Endodermal cell (in vitro differentiated cells): ENCODE data around the gene GRHL3. TPM values are rescaled to one million over a fixed set of nuclear protein-coding genes. Genes with fewer than 3 reads are reported as not detected.

Source experiments
- DNase-seq: peaks from one replicate; pipeline ENCODE4 v3.0.0-alpha.2; 2017
- H3K27ac ChIP-seq: 2 replicates; pipeline ENCODE4 v1.5.1; 2013; ENCODE audit warnings: mild to moderate bottlenecking, low read depth, low read length, moderate library complexity
- H3K27me3 ChIP-seq: 2 replicates; pipeline ENCODE4 v1.6.1; 2013; ENCODE audit warnings: mild to moderate bottlenecking, low read length, moderate library complexity; ENCODE audit not compliant: insufficient read depth, control insufficient read depth, poor library complexity, severe bottlenecking
- H3K36me3 ChIP-seq: 2 replicates; pipeline ENCODE4 v1.7.0; 2013; ENCODE audit warnings: mild to moderate bottlenecking, low read length, moderate library complexity; ENCODE audit not compliant: control insufficient read depth, insufficient read depth
- H3K4me1 ChIP-seq: one replicate; pipeline ENCODE4 v1.7.0; 2013; ENCODE audit warnings: low read length; ENCODE audit not compliant: control insufficient read depth, insufficient read depth
- H3K4me3 ChIP-seq: 2 replicates; pipeline ENCODE4 v1.5.1; 2013; ENCODE audit warnings: mild to moderate bottlenecking, low read length, moderate library complexity
- H3K9ac ChIP-seq: 2 replicates; pipeline ENCODE4 v1.6.1; 2013; ENCODE audit warnings: mild to moderate bottlenecking, low read length, moderate library complexity; ENCODE audit not compliant: poor library complexity, severe bottlenecking; ENCODE audit errors: extremely low read depth
- H3K9me3 ChIP-seq: 2 replicates; pipeline ENCODE4 v1.6.1; 2013; ENCODE audit warnings: mild to moderate bottlenecking, low read length, moderate library complexity; ENCODE audit not compliant: control insufficient read depth
- H3K27ac Mint-ChIP-seq: 2 replicates; pipeline ENCODE4 v1.8.0; 2020; ENCODE audit warnings: mixed read lengths
- H3K27me3 Mint-ChIP-seq: 2 replicates; pipeline ENCODE4 v1.8.0; 2021; ENCODE audit warnings: mild to moderate bottlenecking, mixed read lengths; ENCODE audit not compliant: insufficient read depth
- H3K36me3 Mint-ChIP-seq: 2 replicates; pipeline ENCODE4 v1.8.0; 2020; ENCODE audit warnings: low read depth, mixed read lengths
- H3K4me1 Mint-ChIP-seq: 2 replicates; pipeline ENCODE4 v1.8.0; 2020; ENCODE audit warnings: mixed read lengths
- H3K4me3 Mint-ChIP-seq: 2 replicates; pipeline ENCODE4 v1.8.0; 2020; ENCODE audit warnings: mild to moderate bottlenecking, moderate library complexity, mixed read lengths
- H3K9me3 Mint-ChIP-seq: 2 replicates; pipeline ENCODE4 v1.8.0; 2020; ENCODE audit warnings: mild to moderate bottlenecking, mixed read lengths
- WGBS, 2 experiments: methylation state at CpG; one replicate each; pipeline versions ENCODE4 v1.1.5 to v1.1.7; 2013; ENCODE audit warnings: missing lambda C conversion rate in 2 of 2, mixed read lengths in 1 of 2; ENCODE audit not compliant: insufficient coverage in 1 of 2, insufficient read length in 1 of 2; 5-methylcytosine and 5-hydroxymethylcytosine counted together
- total RNA-seq, 2 donors: library from RNA; stranded (reverse); fragmentation: NEBNext Ultra II Directional in 1 of 2; extraction: Animal tissue kit (Norgen Biotek cat#: 25700) in 1 of 2; gene quantifications; 2 replicates in 1 of 2; 3 replicates in 1 of 2; pipeline ENCODE4 v1.2.1, GENCODE V29; 2021
- TF ChIP-seq, protein P1 (sequence below): fragments of 200-600 bp; sonication (generic); conservative IDR thresholded peaks from 2 replicates; pipeline ENCODE4 v1.5.0; 2021; ENCODE audit warnings: antibody characterized with exemption, mild to moderate bottlenecking

GRHL3 gene
- total RNA-seq, 2 donors from 2014 or later: 1.8 to 2.5 TPM

DNA sequence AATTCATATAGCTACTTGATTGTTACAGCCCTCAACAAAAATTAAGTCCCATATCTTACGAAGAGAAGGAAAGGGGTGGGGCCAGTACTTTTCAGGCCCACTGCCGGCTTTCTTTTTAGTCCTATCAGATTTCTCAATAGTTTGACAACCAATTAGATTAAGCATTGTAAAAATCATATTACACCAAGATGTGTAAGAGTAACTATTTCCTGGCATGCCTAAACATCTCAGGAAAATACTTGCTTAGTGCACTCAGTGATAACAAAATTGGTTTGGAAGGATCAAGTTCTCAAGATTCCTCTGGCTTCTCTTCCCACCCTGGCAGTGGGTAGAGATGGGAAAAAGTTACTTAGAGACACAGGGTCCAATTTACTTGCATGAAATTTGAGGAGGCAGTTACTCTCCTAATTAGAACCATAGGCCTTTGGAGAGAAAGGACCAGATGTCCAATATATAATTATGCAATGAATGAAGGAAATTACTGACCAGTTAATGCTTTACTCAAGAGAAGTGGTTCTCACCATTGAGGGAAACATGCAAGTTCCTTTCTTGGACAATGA, 64.3 kb downstream of the GRHL3 start:
- Mint-ChIP-seq H3K4me1 (peaks cover 16% of the 10 kb centered on the region), H3K27ac (no peak overlapping the region), H3K9me3 (peaks cover 2% of the 10 kb centered on the region), H3K27me3 (no peaks in the 10 kb centered on the region), H3K36me3 (peaks cover 33% of the 10 kb centered on the region), H3K4me3 (no peak overlapping the region)
- TF ChIP-seq, protein P1, sequence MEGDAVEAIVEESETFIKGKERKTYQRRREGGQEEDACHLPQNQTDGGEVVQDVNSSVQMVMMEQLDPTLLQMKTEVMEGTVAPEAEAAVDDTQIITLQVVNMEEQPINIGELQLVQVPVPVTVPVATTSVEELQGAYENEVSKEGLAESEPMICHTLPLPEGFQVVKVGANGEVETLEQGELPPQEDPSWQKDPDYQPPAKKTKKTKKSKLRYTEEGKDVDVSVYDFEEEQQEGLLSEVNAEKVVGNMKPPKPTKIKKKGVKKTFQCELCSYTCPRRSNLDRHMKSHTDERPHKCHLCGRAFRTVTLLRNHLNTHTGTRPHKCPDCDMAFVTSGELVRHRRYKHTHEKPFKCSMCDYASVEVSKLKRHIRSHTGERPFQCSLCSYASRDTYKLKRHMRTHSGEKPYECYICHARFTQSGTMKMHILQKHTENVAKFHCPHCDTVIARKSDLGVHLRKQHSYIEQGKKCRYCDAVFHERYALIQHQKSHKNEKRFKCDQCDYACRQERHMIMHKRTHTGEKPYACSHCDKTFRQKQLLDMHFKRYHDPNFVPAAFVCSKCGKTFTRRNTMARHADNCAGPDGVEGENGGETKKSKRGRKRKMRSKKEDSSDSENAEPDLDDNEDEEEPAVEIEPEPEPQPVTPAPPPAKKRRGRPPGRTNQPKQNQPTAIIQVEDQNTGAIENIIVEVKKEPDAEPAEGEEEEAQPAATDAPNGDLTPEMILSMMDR: no peak
- H3K27me3 ChIP-seq: no peaks in the 10 kb centered on the region
- 92 to 100% methylated on average over 1 to 2 of the region's 2 CpGs for WGBS, 2 experiments
- H3K9ac ChIP-seq: no peak overlapping the region
- no peak for DNase-seq
- H3K27ac ChIP-seq: no peak overlapping the region
- no peak overlapping the region for H3K4me3 ChIP-seq
- peaks cover 18% of the 10 kb centered on the region for H3K36me3 ChIP-seq
- H3K4me1 ChIP-seq: peaks cover 8% of the 10 kb centered on the region
- H3K9me3 ChIP-seq: no peaks in the 10 kb centered on the region

DNA sequence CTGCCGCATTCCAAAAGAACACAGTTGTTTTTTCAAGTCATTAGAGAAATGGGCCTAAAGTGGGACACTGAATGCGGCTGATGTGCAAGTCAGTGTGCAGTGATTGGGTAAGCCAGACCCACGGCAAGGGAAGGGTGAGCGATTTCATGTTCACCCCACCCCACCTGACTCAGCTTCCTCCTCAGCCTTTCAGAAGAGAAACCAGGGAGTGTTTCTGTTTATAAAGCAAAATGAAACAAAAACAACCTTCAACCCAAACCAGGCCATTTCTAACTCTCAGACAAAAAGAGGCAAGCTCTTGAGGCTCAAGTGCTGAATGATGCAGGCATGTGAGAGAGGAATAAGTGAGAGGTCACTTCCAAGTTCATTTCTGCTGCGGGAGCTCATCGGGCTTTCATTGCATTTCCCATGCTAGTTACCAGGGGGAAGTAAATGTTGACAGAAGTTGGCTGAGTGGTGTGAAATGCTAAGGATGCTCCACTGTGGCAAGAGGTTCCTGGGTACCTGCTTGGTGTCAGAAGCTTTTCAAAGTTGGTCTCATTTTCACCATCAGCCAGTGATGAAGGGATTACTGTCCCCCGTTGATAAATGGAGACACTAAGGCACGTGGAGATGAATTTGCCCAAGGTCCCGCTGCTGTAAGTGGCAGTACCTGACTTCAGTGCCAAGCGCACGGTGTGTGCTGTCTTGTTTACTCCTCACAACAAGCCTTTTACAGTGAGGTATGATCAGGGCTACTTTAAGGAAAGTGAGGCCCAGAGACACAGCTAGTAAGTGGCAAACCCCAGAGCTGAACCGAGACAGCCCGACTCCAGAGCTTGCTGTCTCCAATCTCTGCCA, 65.3 kb downstream of the GRHL3 start:
- Mint-ChIP-seq H3K27me3 (no peaks in the 10 kb centered on the region), H3K9me3 (peaks cover 2% of the 10 kb centered on the region), H3K36me3 (peaks cover 28% of the 10 kb centered on the region), H3K4me3 (no peak overlapping the region), H3K27ac (no peak overlapping the region), H3K4me1 (peaks cover 14% of the 10 kb centered on the region)
- 95 to 96% methylated on average over 11 to 13 of the region's 13 CpGs for WGBS, 2 experiments
- peaks cover 10% of the 10 kb centered on the region for H3K36me3 ChIP-seq
- H3K4me3 ChIP-seq: no peak overlapping the region
- DNase-seq: peak; percentile 36
- H3K9me3 ChIP-seq: no peaks in the 10 kb centered on the region
- no peak overlapping the region for H3K9ac ChIP-seq
- H3K4me1 ChIP-seq: peaks cover 8% of the 10 kb centered on the region
- no peaks in the 10 kb centered on the region for H3K27me3 ChIP-seq
- H3K27ac ChIP-seq: no peak overlapping the region
- TF ChIP-seq, protein P1: no peak

- Histone ChIP-seq H3K27me3 (no peaks in the 10 kb centered on the region), H3K9me3 (no peaks in the 10 kb centered on the region), H3K36me3 (peaks cover 10% of the 10 kb centered on the region), H3K4me3 (no peak overlapping the region), H3K4me1 (peaks cover 2% of the 10 kb centered on the region), H3K27ac (no peak overlapping the region), H3K9ac (no peak overlapping the region)
- H3K36me3 Mint-ChIP-seq: peaks cover 30% of the 10 kb centered on the region
- H3K4me3 Mint-ChIP-seq: no peak overlapping the region
- 86 to 91% methylated on average over 11 to 12 of the region's 12 CpGs for WGBS, 2 experiments
- peak; percentile 89 for DNase-seq
- TF ChIP-seq, protein P1: peak; percentile 92
- no peak overlapping the region for H3K27ac Mint-ChIP-seq
- peaks cover 11% of the 10 kb centered on the region for H3K4me1 Mint-ChIP-seq
- peaks cover 2% of the 10 kb centered on the region for H3K9me3 Mint-ChIP-seq
- no peaks in the 10 kb centered on the region for H3K27me3 Mint-ChIP-seq
Observed at GRCh38 chr1:24385160-24385940, 66.2 kb downstream of the GRHL3 start.
